HEK293 (cell line): ENCODE data around the gene CIB1.

Experiments used
- CTCF ChIP-seq: fragments of 450-650 bp; formaldehyde crosslinking; IDR thresholded peaks from 2 replicates; pipeline ENCODE4 v1.5.1; 2016; ENCODE audit warnings: missing biosample characterization, missing genetic modification characterization
- GLI4 ChIP-seq: fragments of 450-650 bp; formaldehyde crosslinking; IDR thresholded peaks from 2 replicates; pipeline ENCODE4 v1.5.1; 2016; ENCODE audit warnings: missing biosample characterization, missing genetic modification characterization
- GLIS1 ChIP-seq: fragments of 450-650 bp; formaldehyde crosslinking; IDR thresholded peaks from 2 replicates; pipeline ENCODE4 v1.5.1; 2016; ENCODE audit warnings: missing biosample characterization, missing genetic modification characterization
- HIC1 ChIP-seq: fragments of 450-650 bp; formaldehyde crosslinking; IDR thresholded peaks from 2 replicates; pipeline ENCODE4 v1.5.1; 2016; ENCODE audit warnings: missing biosample characterization, missing genetic modification characterization
- INSM2 ChIP-seq: fragments of 450-650 bp; formaldehyde crosslinking; IDR thresholded peaks from 2 replicates; pipeline ENCODE4 v1.5.1; 2016; ENCODE audit warnings: missing biosample characterization, missing genetic modification characterization
- KLF16 ChIP-seq: fragments of 450-650 bp; formaldehyde crosslinking; IDR thresholded peaks from 2 replicates; pipeline ENCODE4 v1.5.1; 2017; ENCODE audit warnings: missing biosample characterization, missing genetic modification characterization
- KLF7 ChIP-seq: fragments of 450-650 bp; formaldehyde crosslinking; IDR thresholded peaks from 2 replicates; pipeline ENCODE4 v1.5.1; 2016; ENCODE audit warnings: missing biosample characterization, missing genetic modification characterization, borderline replicate concordance
- MEIS1 ChIP-seq: sonication (generic); formaldehyde crosslinking; IDR thresholded peaks from 2 replicates; pipeline ENCODE4 v1.8.1; 2022; ENCODE audit warnings: missing genetic modification reagents, mild to moderate bottlenecking, borderline replicate concordance
- REPIN1 ChIP-seq: fragments of 450-650 bp; formaldehyde crosslinking; IDR thresholded peaks from 2 replicates; pipeline ENCODE4 v1.5.1; 2017; ENCODE audit warnings: missing biosample characterization, missing genetic modification characterization, low read depth
- SCRT1 ChIP-seq: fragments of 450-650 bp; formaldehyde crosslinking; IDR thresholded peaks from 2 replicates; pipeline ENCODE4 v1.5.1; 2016; ENCODE audit warnings: missing biosample characterization, missing genetic modification characterization, borderline replicate concordance
- SETDB1 ChIP-seq: IDR thresholded peaks from one replicate; pipeline ENCODE4 v1.6.1; 2017; ENCODE audit warnings: mild to moderate bottlenecking, low read length, moderate library complexity, mixed read lengths; ENCODE audit not compliant: insufficient read length
- WT1 ChIP-seq: fragments of 450-650 bp; formaldehyde crosslinking; IDR thresholded peaks from 2 replicates; pipeline ENCODE4 v1.5.1; 2016; ENCODE audit warnings: missing biosample characterization, missing genetic modification characterization
- ZBTB17 ChIP-seq: fragments of 450-650 bp; formaldehyde crosslinking; IDR thresholded peaks from 2 replicates; pipeline ENCODE4 v1.5.1; 2016; ENCODE audit warnings: missing biosample characterization, missing genetic modification characterization
- ZBTB8A ChIP-seq: fragments of 450-650 bp; formaldehyde crosslinking; IDR thresholded peaks from 2 replicates; pipeline ENCODE4 v1.5.1; 2016; ENCODE audit warnings: missing biosample characterization, missing genetic modification characterization
- ZIC2 ChIP-seq: fragments of 450-650 bp; formaldehyde crosslinking; IDR thresholded peaks from 2 replicates; pipeline ENCODE4 v1.5.1; 2016; ENCODE audit warnings: missing biosample characterization, missing genetic modification characterization
- ZNF132 ChIP-seq: fragments of 450-650 bp; formaldehyde crosslinking; IDR thresholded peaks from 2 replicates; pipeline ENCODE4 v1.5.1; 2017; ENCODE audit warnings: missing biosample characterization, missing genetic modification characterization, borderline replicate concordance
- ZNF174 ChIP-seq: fragments of 450-650 bp; formaldehyde crosslinking; IDR thresholded peaks from 2 replicates; pipeline ENCODE4 v1.5.0; 2017; ENCODE audit warnings: missing biosample characterization, mild to moderate bottlenecking, missing genetic modification characterization
- ZNF221 ChIP-seq: fragments of 450-650 bp; formaldehyde crosslinking; IDR thresholded peaks from 2 replicates; pipeline ENCODE4 v1.5.1; 2017; ENCODE audit warnings: missing biosample characterization, missing genetic modification characterization, borderline replicate concordance
- ZNF311 ChIP-seq: fragments of 450-650 bp; formaldehyde crosslinking; IDR thresholded peaks from 2 replicates; pipeline ENCODE4 v1.5.1; 2017; ENCODE audit warnings: missing biosample characterization, missing genetic modification characterization, borderline replicate concordance
- ZNF354C ChIP-seq: fragments of 450-650 bp; formaldehyde crosslinking; IDR thresholded peaks from 2 replicates; pipeline ENCODE4 v1.5.1; 2016; ENCODE audit warnings: missing biosample characterization, missing genetic modification characterization, low read depth, borderline replicate concordance
- ZNF501 ChIP-seq: fragments of 450-650 bp; formaldehyde crosslinking; IDR thresholded peaks from 2 replicates; pipeline ENCODE4 v1.5.1; 2016; ENCODE audit warnings: missing biosample characterization, missing genetic modification characterization
- ZNF544 ChIP-seq: fragments of 450-650 bp; formaldehyde crosslinking; IDR thresholded peaks from 2 replicates; pipeline ENCODE4 v1.5.0; 2017; ENCODE audit warnings: missing biosample characterization, missing genetic modification characterization
- ZNF555 ChIP-seq: fragments of 450-650 bp; formaldehyde crosslinking; conservative IDR thresholded peaks from 2 replicates; pipeline ENCODE4 v1.5.1; 2017; ENCODE audit warnings: missing biosample characterization, mild to moderate bottlenecking, missing genetic modification characterization, inconsistent platforms
- ZNF610 ChIP-seq: fragments of 450-650 bp; formaldehyde crosslinking; IDR thresholded peaks from 2 replicates; pipeline ENCODE4 v1.5.1; 2016; ENCODE audit warnings: missing biosample characterization, missing genetic modification characterization, borderline replicate concordance
- ZNF623 ChIP-seq: fragments of 450-650 bp; formaldehyde crosslinking; IDR thresholded peaks from 2 replicates; pipeline ENCODE4 v1.5.1; 2016; ENCODE audit warnings: missing biosample characterization, missing genetic modification characterization
- ZNF626 ChIP-seq: fragments of 450-650 bp; sonication (Bioruptor Pico); formaldehyde crosslinking; IDR thresholded peaks from 2 replicates; pipeline ENCODE4 v1.5.1; 2018; ENCODE audit warnings: missing biosample characterization, missing genetic modification characterization, inconsistent platforms
- ZNF629 ChIP-seq: fragments of 450-650 bp; formaldehyde crosslinking; IDR thresholded peaks from 2 replicates; pipeline ENCODE4 v1.5.1; 2017; ENCODE audit warnings: missing biosample characterization, missing genetic modification characterization
- ZNF654 ChIP-seq: fragments of 450-650 bp; formaldehyde crosslinking; IDR thresholded peaks from 2 replicates; pipeline ENCODE4 v1.5.1; 2016; ENCODE audit warnings: low read depth, missing biosample characterization, missing genetic modification characterization
- ZNF670 ChIP-seq: fragments of 450-650 bp; formaldehyde crosslinking; IDR thresholded peaks from 2 replicates; pipeline ENCODE4 v1.5.1; 2016; ENCODE audit warnings: missing biosample characterization, missing genetic modification characterization, low read depth
- ZNF701 ChIP-seq: fragments of 450-650 bp; formaldehyde crosslinking; IDR thresholded peaks from 2 replicates; pipeline ENCODE4 v1.5.1; 2016; ENCODE audit warnings: missing biosample characterization, missing genetic modification characterization
- ZNF704 ChIP-seq: fragments of 450-650 bp; formaldehyde crosslinking; IDR thresholded peaks from 2 replicates; pipeline ENCODE4 v1.5.1; 2016; ENCODE audit warnings: missing biosample characterization, missing genetic modification characterization
- ZNF707 ChIP-seq: fragments of 450-650 bp; formaldehyde crosslinking; IDR thresholded peaks from 2 replicates; pipeline ENCODE4 v1.5.1; 2016; ENCODE audit warnings: missing biosample characterization, missing genetic modification characterization
- ZNF777 ChIP-seq: fragments of 450-650 bp; formaldehyde crosslinking; IDR thresholded peaks from 2 replicates; pipeline ENCODE4 v1.5.1; 2017; ENCODE audit warnings: missing biosample characterization, missing genetic modification characterization, borderline replicate concordance
- ZNF791 ChIP-seq: fragments of 450-650 bp; formaldehyde crosslinking; IDR thresholded peaks from 2 replicates; pipeline ENCODE4 v1.5.1; 2016; ENCODE audit warnings: missing biosample characterization, missing genetic modification characterization
- ZSCAN23 ChIP-seq: fragments of 450-650 bp; formaldehyde crosslinking; IDR thresholded peaks from 2 replicates; pipeline ENCODE4 v1.5.1; 2016; ENCODE audit warnings: missing biosample characterization, missing genetic modification characterization

Gene CIB1

GRCh38 chr15:90201130-90201943 lies 32.4 kb downstream of the CIB1 start, which contains the start of gene SEMA4B (continued):
- TF ChIP-seq ZNF501 (tag by site-specific recombination): no peak
- TF ChIP-seq ZNF707 (tag by site-specific recombination): no peak
- TF ChIP-seq ZNF629: no peak
- no peak for TF ChIP-seq KLF7 (tag by site-specific recombination)
- TF ChIP-seq ZNF610 (tag by site-specific recombination): no peak
- TF ChIP-seq ZNF311: no peak
- TF ChIP-seq ZNF670 (tag by site-specific recombination): no peak
- TF ChIP-seq INSM2 (tag by site-specific recombination): no peak
- TF ChIP-seq ZNF777: no peak
- TF ChIP-seq ZBTB17 (tag by site-specific recombination): no peak
- no peak for TF ChIP-seq ZNF132
- no peak for TF ChIP-seq ZNF704
- no peak; the same call in 1 of the 2 replicates for TF ChIP-seq KLF16 (tag by site-specific recombination)
- TF ChIP-seq ZNF221: no peak
- TF ChIP-seq GLIS1 (tag by site-specific recombination): peak; percentile 78
- no peak for TF ChIP-seq GLI4 (tag by site-specific recombination)
- TF ChIP-seq ZBTB8A (tag by site-specific recombination): peak; percentile 92
- no peak for TF ChIP-seq ZNF654 (tag by site-specific recombination)
- no peak for TF ChIP-seq ZNF555 (tag by site-specific recombination)
- no peak for TF ChIP-seq ZNF701 (tag by site-specific recombination)
- TF ChIP-seq ZNF174: no peak
- TF ChIP-seq WT1 (tag by site-specific recombination): no peak
- TF ChIP-seq ZSCAN23: no peak
- TF ChIP-seq ZNF354C (tag by site-specific recombination): no peak
- TF ChIP-seq ZNF623 (tag by site-specific recombination): no peak
- TF ChIP-seq REPIN1 (tag by site-specific recombination): no peak
- no peak for TF ChIP-seq ZNF626 (tag by site-specific recombination)
- peak; percentile 73 for TF ChIP-seq ZIC2 (tag by site-specific recombination)
- TF ChIP-seq HIC1 (tag by site-specific recombination): peak; percentile 23; the same call in 1 of the 2 replicates
- TF ChIP-seq SCRT1 (tag by site-specific recombination): no peak
- TF ChIP-seq ZNF791 (tag by site-specific recombination): no peak
- TF ChIP-seq SETDB1: no peak
- TF ChIP-seq CTCF: peak; percentile 21; the same call in 1 of the 2 replicates
- no peak for TF ChIP-seq ZNF544 (tag by site-specific recombination)
- no peak for TF ChIP-seq MEIS1 (CRISPR knock-in tag)
